Measurements from ENCODE around the gene FAM9A. TPM values are rescaled to one million over a fixed set of nuclear protein-coding genes. Genes with fewer than 3 reads are reported as not detected.
A peak's percentile ranks its signal among the peaks of the same experiment; 100 is the strongest.

FAM9A gene
- total and polyA plus RNA-seq, 2 of the 8 experiments (the other 6 are each of a cell fraction or from before 2014, with no cell fraction given) = not detected

- H4K91ac ChIP-seq (replicated peaks; ENCODE audit: insufficient read length, low read length) = no peak overlapping the region
- H3K4me2 ChIP-seq (ENCODE audit: insufficient read depth in 1 of 2, low read depth in 2 of 2, low read length in 2 of 2) = no peak overlapping the region
- ChIA-PET CTCF (ENCODE audit: partially characterized antibody) (interaction anchor here (1.0 to 1.3 kb wide), 2 partner anchors 7 to 40 kb away, joined by 3 to 4 read pairs; no protein-coding TSS in a partner anchor), POLR2A (ENCODE audit: partially characterized antibody) (no interaction called here)
- no peaks in the 10 kb centered on the region for H3K9me3 ChIP-seq (ENCODE audit: insufficient read depth in 2 of 2, low read depth in 1 of 2, low read length in 1 of 2)
- H2BK20ac ChIP-seq (ENCODE audit: low read length) = no peak overlapping the region
- WGBS, 2 experiments (ENCODE audit: extremely low coverage in 1 of 2, insufficient coverage in 1 of 2, insufficient read length in 1 of 2, insufficient replicate concordance in 2 of 2, low coverage in 1 of 2, low lambda C conversion rate in 2 of 2, missing lambda C conversion rate in 1 of 2) = 48% methylated on average over 6 of the region's 6 CpGs; no CpG with 5 or more reads in 1 of the 2 experiments
- H4K20me1 ChIP-seq (replicated peaks in 1 of 2; ENCODE audit: control insufficient read depth in 1 of 2, insufficient read depth in 2 of 2, low read length in 2 of 2) = no peaks in the 10 kb centered on the region
- no peak overlapping the region for H2BK5ac ChIP-seq (ENCODE audit: low read depth, low read length)
- no peak overlapping the region for H2BK12ac ChIP-seq (ENCODE audit: low read depth, low read length)
- no peaks in the 10 kb centered on the region for H3K79me1 ChIP-seq (ENCODE audit: low read depth, low read length)
- H3K14ac ChIP-seq (ENCODE audit: insufficient read length) = no peak overlapping the region
- H2BK120ac ChIP-seq (replicated peaks; ENCODE audit: low read depth, low read length) = no peak overlapping the region
- H3K4ac ChIP-seq (replicated peaks; ENCODE audit: insufficient read length, low read depth, low read length) = no peak overlapping the region
- no peak overlapping the region for H3K18ac ChIP-seq (ENCODE audit: extremely low read depth, low read length)
- no peak overlapping the region for H4K8ac ChIP-seq (ENCODE audit: extremely low read depth, insufficient read depth, low read length)
- H3K4me3 ChIP-seq (ENCODE audit: extremely low read depth in 1 of 4, insufficient read depth in 2 of 4, low read depth in 3 of 4, low read length in 4 of 4) = no peak overlapping the region
- H3K79me2 ChIP-seq (ENCODE audit: control insufficient read depth in 1 of 2, insufficient read depth in 2 of 2, low read length in 2 of 2) = no peaks in the 10 kb centered on the region
- no peaks in the 10 kb centered on the region for H3K36me3 ChIP-seq (ENCODE audit: control insufficient read depth in 2 of 4, insufficient read depth in 4 of 4, low read length in 3 of 4)
- no peak overlapping the region for H2BK15ac ChIP-seq (ENCODE audit: low read length)
- H2AFZ ChIP-seq (ENCODE audit: low read length) = no peak overlapping the region
- H3K4me1 ChIP-seq (replicated peaks in 1 of 4; ENCODE audit: control insufficient read depth in 3 of 4, insufficient read depth in 4 of 4, low read length in 3 of 4) = no peaks in the 10 kb centered on the region
- no peak overlapping the region for H3K56ac ChIP-seq (replicated peaks; ENCODE audit: insufficient read length, low read depth, low read length)
- FAIRE-seq (peak; percentile 100), DNase-seq (ENCODE audit: low read depth in 1 of 2, low spot score in 2 of 2) (no peak)
- no peaks in the 10 kb centered on the region for H3K23me2 ChIP-seq (ENCODE audit: low read depth, low read length)
- H3K23ac ChIP-seq (ENCODE audit: insufficient read length) = no peak overlapping the region
- H3K27me3 ChIP-seq (replicated peaks in 1 of 4; ENCODE audit: control insufficient read depth in 3 of 4, extremely low read depth in 1 of 4, insufficient read depth in 3 of 4, low read length in 3 of 4) = no peaks in the 10 kb centered on the region
- TF ChIP-seq CBX8 (IDR thresholded peaks at IDR 0.05; ENCODE audit: borderline replicate concordance, low read depth, low read length) (no peak), RFX5 (IDR thresholded peaks at IDR 0.05; ENCODE audit: borderline replicate concordance, low read depth, low read length) (no peak), EZH2 (IDR thresholded peaks at IDR 0.05; ENCODE audit: low read depth, low read length, severe bottlenecking) (no peak), GABPA (IDR thresholded peaks at IDR 0.05; ENCODE audit: borderline replicate concordance, insufficient read depth, low read length) (no peak), SIRT6 (IDR thresholded peaks at IDR 0.05; ENCODE audit: low read length) (no peak), JUN (IDR thresholded peaks at IDR 0.05; ENCODE audit: low read depth, low read length) (no peak), RAD21 (IDR thresholded peaks at IDR 0.05 in 1 of 2, conservative IDR thresholded peaks at IDR 0.05 in 1 of 2; ENCODE audit: low read depth in 2 of 2, low read length in 2 of 2) (peak; percentile 66 to 68), FOSL1 (IDR thresholded peaks at IDR 0.05; ENCODE audit: insufficient read depth, low read depth, low read length) (no peak), CTCF (IDR thresholded peaks at IDR 0.05; ENCODE audit: control extremely low read depth in 1 of 3, insufficient read depth in 1 of 3, low read depth in 1 of 3, low read length in 3 of 3) (peak in 2 of 3 experiments; percentile 54 to 61; a peak in 3 of 4 replicates)
- no peak overlapping the region for H3K27ac ChIP-seq (ENCODE audit: low read depth, low read length)
- H4K5ac ChIP-seq (ENCODE audit: insufficient read length, low read depth, low read length) = no peak overlapping the region
- H2AK5ac ChIP-seq (ENCODE audit: low read depth, low read length) = no peak overlapping the region
- H3K9ac ChIP-seq (replicated peaks in 1 of 4; ENCODE audit: extremely low read depth in 1 of 4, low read depth in 3 of 4, low read length in 3 of 4) = no peak overlapping the region
Measured at GRCh38 chrX:8748855-8749254, 52.3 kb downstream of the FAM9A start.

All from H1 (cell line).